Esophagus muscularis mucosa (tissue), 4 donors: ENCODE measurements around the gene KRT82. TPM values are rescaled to one million over a fixed set of nuclear protein-coding genes. Genes with fewer than 3 reads are reported as not detected.

Experiments
- DNase-seq: peaks from one replicate; pipeline ENCODE4 v3.0.0-alpha.2; 2017; ENCODE audit errors: extremely low spot score
- H3K27ac ChIP-seq, 4 donors: fragments of 200-600 bp; sonication (generic); replicated peaks in 1 of 4; 1 replicate in 3 of 4; 2 replicates in 1 of 4; pipeline ENCODE4 v1.5.1; 2016 to 2019; ENCODE audit warnings: mild to moderate bottlenecking in 1 of 4
- H3K27me3 ChIP-seq, 4 donors: fragments of 200-600 bp; sonication (generic); one replicate each; pipeline versions ENCODE4 v1.5.1 to v1.6.0; 2016 to 2019
- H3K36me3 ChIP-seq, 4 donors: fragments of 200-600 bp; sonication (generic); one replicate each; pipeline ENCODE4 v1.5.1; 2016 to 2019
- H3K4me1 ChIP-seq, 4 donors: fragments of 200-600 bp; sonication (generic); one replicate each; pipeline ENCODE4 v1.5.1; 2016 to 2019
- H3K4me3 ChIP-seq, 4 donors: fragments of 200-600 bp; sonication (generic); 1 replicate in 2 of 4; 2 replicates in 2 of 4; pipeline ENCODE4 v1.5.1; 2016 to 2019; ENCODE audit warnings: mild to moderate bottlenecking in 4 of 4, moderate library complexity in 1 of 4
- H3K9me3 ChIP-seq, 4 donors: fragments of 200-600 bp; sonication (generic); 1 replicate in 3 of 4; 2 replicates in 1 of 4; pipeline ENCODE4 v1.5.1; 2016 to 2019
- EP300 ChIP-seq: sonication (generic); formaldehyde crosslinking; IDR thresholded peaks from one replicate; pipeline ENCODE4 v1.6.1; 2017; ENCODE audit warnings: antibody characterized with exemption
- POLR2A ChIP-seq: fragments of 450-650 bp; IDR thresholded peaks from one replicate; pipeline ENCODE4 v1.6.1; 2017; ENCODE audit warnings: antibody characterized with exemption, moderate library complexity, mild to moderate bottlenecking, low read depth
- POLR2AphosphoS5 ChIP-seq, 2 donors: sonication (generic); formaldehyde crosslinking; IDR thresholded peaks; one replicate each; pipeline ENCODE4 v1.6.1; 2017; ENCODE audit warnings: antibody characterized with exemption in 2 of 2
- WGBS: methylation state at CpG from one replicate; pipeline ENCODE4 v1.1.5; 2018; 5-methylcytosine and 5-hydroxymethylcytosine counted together
- intact Hi-C: fragments of 100-400 bp; cut with DNase I; formaldehyde crosslinking; loops from one replicate; pipeline ENCODE4 v1.15.1; 2023
- total RNA-seq, 4 donors: library from RNA; depleted of rRNA; stranded (reverse); fragments of >200 nt; gene quantifications; one replicate each; pipeline versions ENCODE4 v1.1.0 to v1.2.1, GENCODE V29; 2016
- TF ChIP-seq, protein P1 (sequence below), 3 experiments: fragments of 200-600 bp in 2 of 3; fragments of 450-650 bp in 1 of 3; sonication (generic) in 2 of 3; IDR thresholded peaks; one replicate each; pipeline ENCODE4 v1.5.1; 2017 to 2019; ENCODE audit warnings: antibody characterized with exemption in 3 of 3, mild to moderate bottlenecking in 2 of 3, moderate library complexity in 1 of 3

The KRT82 gene
- total RNA-seq, 4 donors from 2014 or later: not detected

DNA sequence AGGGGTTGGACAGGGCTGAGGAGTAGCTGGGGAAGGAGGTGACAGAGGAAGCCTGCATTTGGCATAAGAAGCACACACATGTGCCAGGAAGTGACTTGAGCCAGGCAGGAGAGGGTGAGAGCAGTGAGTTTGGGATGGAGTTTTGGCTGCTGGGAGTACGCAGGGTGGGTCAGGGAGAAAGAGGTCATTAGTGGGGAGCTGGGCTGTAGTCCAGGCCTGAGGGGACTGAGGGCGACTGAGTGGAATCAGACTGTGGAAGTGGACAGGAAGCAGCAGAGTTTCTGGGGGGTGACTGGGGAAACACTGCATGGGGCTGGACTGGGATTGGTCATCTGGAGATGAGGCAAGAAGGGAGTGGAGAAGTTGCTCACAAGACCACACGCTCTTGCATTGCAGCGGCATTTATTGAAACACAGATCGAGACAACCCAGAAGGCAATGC, 46.5 kb downstream of the KRT82 start:
- H3K9me3 ChIP-seq: no peaks in the 10 kb centered on the region
- intact Hi-C loops: no loop called here
- H3K27me3 ChIP-seq: peaks cover 0 to 21% (median 0%) of the 10 kb centered on the region in 4 donors
- WGBS: 80% methylated on average over 5 of the region's 5 CpGs
- no peak overlapping the region for H3K4me3 ChIP-seq
- no peak overlapping the region for H3K27ac ChIP-seq
- TF ChIP-seq, protein P1, sequence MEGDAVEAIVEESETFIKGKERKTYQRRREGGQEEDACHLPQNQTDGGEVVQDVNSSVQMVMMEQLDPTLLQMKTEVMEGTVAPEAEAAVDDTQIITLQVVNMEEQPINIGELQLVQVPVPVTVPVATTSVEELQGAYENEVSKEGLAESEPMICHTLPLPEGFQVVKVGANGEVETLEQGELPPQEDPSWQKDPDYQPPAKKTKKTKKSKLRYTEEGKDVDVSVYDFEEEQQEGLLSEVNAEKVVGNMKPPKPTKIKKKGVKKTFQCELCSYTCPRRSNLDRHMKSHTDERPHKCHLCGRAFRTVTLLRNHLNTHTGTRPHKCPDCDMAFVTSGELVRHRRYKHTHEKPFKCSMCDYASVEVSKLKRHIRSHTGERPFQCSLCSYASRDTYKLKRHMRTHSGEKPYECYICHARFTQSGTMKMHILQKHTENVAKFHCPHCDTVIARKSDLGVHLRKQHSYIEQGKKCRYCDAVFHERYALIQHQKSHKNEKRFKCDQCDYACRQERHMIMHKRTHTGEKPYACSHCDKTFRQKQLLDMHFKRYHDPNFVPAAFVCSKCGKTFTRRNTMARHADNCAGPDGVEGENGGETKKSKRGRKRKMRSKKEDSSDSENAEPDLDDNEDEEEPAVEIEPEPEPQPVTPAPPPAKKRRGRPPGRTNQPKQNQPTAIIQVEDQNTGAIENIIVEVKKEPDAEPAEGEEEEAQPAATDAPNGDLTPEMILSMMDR (IDR thresholded peaks at IDR 0.05): no peak
- TF ChIP-seq POLR2A (no peak), EP300 (no peak), POLR2AphosphoS5 (IDR thresholded peaks at IDR 0.05) (no peak)
- H3K36me3 ChIP-seq: no peaks in the 10 kb centered on the region
- DNase-seq: no peak
- H3K4me1 ChIP-seq: no peaks in the 10 kb centered on the region

DNA sequence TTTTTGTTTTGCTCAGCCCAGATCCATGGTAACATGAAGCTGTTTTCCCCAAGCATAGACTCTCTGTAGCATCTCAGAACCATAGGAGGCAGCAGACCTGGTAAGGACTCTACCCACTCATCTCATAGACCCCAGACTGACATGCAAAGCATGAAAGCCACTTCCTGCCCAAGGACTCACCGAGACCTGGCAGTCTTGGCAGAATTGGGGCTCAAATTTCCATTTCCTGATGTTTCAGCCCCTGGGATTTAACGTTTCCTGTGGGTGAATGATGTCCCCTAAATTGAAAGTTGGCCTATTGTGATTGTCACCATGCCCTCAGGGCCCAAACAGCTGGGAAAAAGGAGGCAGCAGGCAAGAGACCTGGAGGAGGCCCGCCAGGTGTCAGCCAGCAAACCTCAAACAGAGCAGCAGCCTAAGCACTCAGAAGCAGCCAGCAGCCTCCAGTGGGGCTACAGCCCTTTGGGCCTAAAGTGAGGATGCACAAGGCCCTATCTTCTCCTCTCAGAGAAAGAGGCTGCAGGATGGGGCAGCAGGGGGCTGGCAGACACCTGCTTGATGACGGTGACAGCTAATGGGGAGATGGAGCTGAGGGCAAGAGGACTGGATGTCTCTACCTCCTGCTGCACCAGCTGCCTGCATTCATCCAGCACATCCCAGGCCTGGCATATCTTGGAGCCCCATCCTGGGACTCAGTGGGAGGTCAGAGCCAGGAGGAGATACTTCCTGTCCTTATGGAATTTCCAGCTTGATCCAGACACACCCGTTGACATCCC, 47.4 kb downstream of the KRT82 start:
- no peak overlapping the region for H3K4me3 ChIP-seq
- 80% methylated on average over 5 of the region's 5 CpGs for WGBS
- H3K27ac ChIP-seq: no peak overlapping the region
- peaks cover 0 to 26% (median 0%) of the 10 kb centered on the region in 4 donors for H3K27me3 ChIP-seq
- DNase-seq: no peak
- no peaks in the 10 kb centered on the region for H3K9me3 ChIP-seq
- H3K36me3 ChIP-seq: no peaks in the 10 kb centered on the region
- TF ChIP-seq EP300 (no peak), POLR2A (no peak), POLR2AphosphoS5 (IDR thresholded peaks at IDR 0.05) (no peak)
- TF ChIP-seq, protein P1 (IDR thresholded peaks at IDR 0.05): no peak
- intact Hi-C loops: no loop called here
- H3K4me1 ChIP-seq: no peaks in the 10 kb centered on the region

DNA sequence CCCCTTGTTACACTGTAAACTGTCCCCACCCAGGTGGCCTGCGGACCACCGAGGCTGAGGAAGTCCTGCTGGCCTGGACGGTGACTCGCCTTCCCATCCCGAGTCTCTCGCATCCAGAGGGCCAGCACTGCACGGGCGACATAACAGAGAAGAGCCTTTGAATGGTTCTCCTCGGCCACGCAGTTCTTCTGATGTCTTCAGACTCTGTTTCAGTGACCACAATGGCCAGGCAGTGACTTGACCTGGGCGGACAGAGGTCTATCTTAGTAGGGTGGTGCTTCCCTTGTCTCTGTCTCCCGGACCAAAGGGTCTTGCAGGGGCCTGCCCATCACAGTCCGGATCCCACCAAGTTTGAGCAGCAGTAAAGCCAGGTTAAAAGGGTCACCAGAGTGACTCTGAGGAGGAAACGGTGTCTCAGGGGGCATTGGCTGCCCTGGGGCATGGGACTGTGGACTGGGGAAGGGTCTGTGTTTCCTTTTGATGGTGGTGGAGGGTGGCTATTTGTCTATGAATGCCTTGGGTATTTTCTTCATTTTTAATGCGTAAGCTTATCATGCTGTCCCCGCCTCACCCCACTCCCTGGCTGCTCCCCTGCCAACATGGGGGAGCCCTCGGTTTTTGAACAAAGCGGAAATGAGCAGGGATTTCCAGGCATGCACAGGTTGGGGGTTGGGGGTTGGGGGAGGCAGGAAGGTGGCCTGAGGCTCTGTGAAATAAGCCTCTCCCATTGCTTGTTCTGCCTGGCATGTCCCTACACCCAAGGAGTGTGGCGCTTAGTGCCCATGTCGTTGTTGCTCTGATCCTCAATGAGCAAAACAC, 49.2 kb downstream of the KRT82 start:
- Histone ChIP-seq H3K4me3 (no peak overlapping the region), H3K36me3 (no peaks in the 10 kb centered on the region), H3K9me3 (no peaks in the 10 kb centered on the region), H3K4me1 (no peaks in the 10 kb centered on the region), H3K27me3 (peaks cover 0 to 26% (median 0%) of the 10 kb centered on the region in 4 donors), H3K27ac (no peak overlapping the region)
- DNase-seq: no peak
- intact Hi-C loops: no loop called here
- TF ChIP-seq, protein P1 (IDR thresholded peaks at IDR 0.05): no peak
- no peak for TF ChIP-seq EP300
- no peak for TF ChIP-seq POLR2AphosphoS5 (IDR thresholded peaks at IDR 0.05)
- no peak for TF ChIP-seq POLR2A
- 94% methylated on average over 19 of the region's 20 CpGs for WGBS

DNA sequence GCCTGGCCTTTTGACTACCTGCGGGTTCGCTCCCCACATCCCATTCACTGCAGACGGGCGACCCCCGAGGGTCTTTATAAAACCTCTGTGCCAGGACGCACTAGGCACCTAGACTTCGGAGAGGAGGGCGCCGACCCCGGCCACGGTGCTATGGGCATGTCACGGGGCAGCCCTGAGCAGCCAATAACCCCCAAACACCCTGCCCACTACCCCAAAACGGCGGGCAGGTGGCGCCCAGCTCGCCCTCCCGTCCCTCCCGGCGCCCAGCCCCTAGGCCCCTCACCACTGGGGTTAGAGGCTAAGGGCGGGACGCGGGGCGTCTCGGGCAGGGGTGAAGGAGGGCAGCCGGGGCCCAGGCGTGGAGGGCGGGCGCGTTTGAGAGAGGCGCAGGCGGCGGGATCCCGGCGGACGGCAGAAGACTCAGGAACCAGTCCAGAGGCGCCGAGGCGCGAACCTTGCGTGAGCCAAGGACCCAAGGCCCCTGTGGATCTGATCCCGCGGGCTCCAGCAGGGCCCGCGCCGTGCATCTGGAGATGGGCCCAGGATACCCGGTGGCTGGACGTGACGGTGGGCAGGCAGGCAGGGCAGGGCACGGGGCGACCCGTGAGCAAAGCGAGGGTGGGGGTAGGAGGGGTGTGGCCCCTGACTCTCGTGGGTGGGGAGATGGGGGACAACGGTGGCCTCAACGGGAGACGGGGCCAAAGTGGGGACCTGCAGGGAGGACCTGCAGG, 49.9 kb downstream of the KRT82 start:
- WGBS: 91% methylated on average over 53 of the region's 56 CpGs
- DNase-seq: no peak
- Histone ChIP-seq H3K27ac (no peak overlapping the region), H3K27me3 (peaks cover 0 to 26% (median 0%) of the 10 kb centered on the region in 4 donors), H3K4me1 (peaks cover 0 to 5% (median 0%) of the 10 kb centered on the region in 4 donors), H3K4me3 (no peak overlapping the region), H3K36me3 (no peaks in the 10 kb centered on the region), H3K9me3 (no peaks in the 10 kb centered on the region)
- TF ChIP-seq, protein P1 (IDR thresholded peaks at IDR 0.05): no peak
- TF ChIP-seq POLR2A: no peak
- no peak for TF ChIP-seq POLR2AphosphoS5 (IDR thresholded peaks at IDR 0.05)
- no peak for TF ChIP-seq EP300
- intact Hi-C loops: no loop called here
